Peyer's patch (tissue), 4 donors: Measurements from ENCODE around the gene UQCRC1.

Experiments used
- POLR2A ChIP-seq, 2 donors: fragments of 450-650 bp; IDR thresholded peaks; one replicate each; pipeline ENCODE4 v1.5.1; 2017; ENCODE audit warnings: antibody characterized with exemption in 2 of 2, mild to moderate bottlenecking in 2 of 2, moderate library complexity in 2 of 2
- TF ChIP-seq, protein P1 (sequence below), 6 experiments: fragments of 450-650 bp in 4 of 6; fragments of 200-600 bp in 2 of 6; sonication (generic) in 1 of 6; IDR thresholded peaks; one replicate each; pipeline ENCODE4 v1.5.1; 2017 to 2019; ENCODE audit warnings: antibody characterized with exemption in 6 of 6, mild to moderate bottlenecking in 3 of 6, moderate library complexity in 1 of 6

- TF ChIP-seq, protein P1, sequence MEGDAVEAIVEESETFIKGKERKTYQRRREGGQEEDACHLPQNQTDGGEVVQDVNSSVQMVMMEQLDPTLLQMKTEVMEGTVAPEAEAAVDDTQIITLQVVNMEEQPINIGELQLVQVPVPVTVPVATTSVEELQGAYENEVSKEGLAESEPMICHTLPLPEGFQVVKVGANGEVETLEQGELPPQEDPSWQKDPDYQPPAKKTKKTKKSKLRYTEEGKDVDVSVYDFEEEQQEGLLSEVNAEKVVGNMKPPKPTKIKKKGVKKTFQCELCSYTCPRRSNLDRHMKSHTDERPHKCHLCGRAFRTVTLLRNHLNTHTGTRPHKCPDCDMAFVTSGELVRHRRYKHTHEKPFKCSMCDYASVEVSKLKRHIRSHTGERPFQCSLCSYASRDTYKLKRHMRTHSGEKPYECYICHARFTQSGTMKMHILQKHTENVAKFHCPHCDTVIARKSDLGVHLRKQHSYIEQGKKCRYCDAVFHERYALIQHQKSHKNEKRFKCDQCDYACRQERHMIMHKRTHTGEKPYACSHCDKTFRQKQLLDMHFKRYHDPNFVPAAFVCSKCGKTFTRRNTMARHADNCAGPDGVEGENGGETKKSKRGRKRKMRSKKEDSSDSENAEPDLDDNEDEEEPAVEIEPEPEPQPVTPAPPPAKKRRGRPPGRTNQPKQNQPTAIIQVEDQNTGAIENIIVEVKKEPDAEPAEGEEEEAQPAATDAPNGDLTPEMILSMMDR (IDR thresholded peaks at IDR 0.05): no peak
- no peak for TF ChIP-seq POLR2A (IDR thresholded peaks at IDR 0.05)
Measured at GRCh38 chr3:48560648-48561018, 48.8 kb downstream of the UQCRC1 start.
